Ovary (tissue), 3 donors: ENCODE measurements around the gene CPED1.

ENCODE experiments used
- CTCF ChIP-seq, 3 donors: fragments of 450-650 bp in 2 of 3; fragments of 200-600 bp in 1 of 3; IDR thresholded peaks; one replicate each; pipeline versions ENCODE4 v1.5.1 to v1.8.0; 2016 to 2022; ENCODE audit warnings: antibody characterized with exemption in 3 of 3, mild to moderate bottlenecking in 1 of 3
- EP300 ChIP-seq: sonication (generic); formaldehyde crosslinking; IDR thresholded peaks from one replicate; pipeline ENCODE4 v1.6.1; 2017; ENCODE audit warnings: antibody characterized with exemption
- POLR2A ChIP-seq: fragments of 450-650 bp; IDR thresholded peaks from one replicate; pipeline ENCODE4 v1.6.1; 2017; ENCODE audit warnings: antibody characterized with exemption, mild to moderate bottlenecking, moderate library complexity
- donor health status: DM: no; HTN: no; CAD: no.

GRCh38 chr7:121282129-121282528, 293.6 kb downstream of the CPED1 start:
- no peak for TF ChIP-seq POLR2A
- TF ChIP-seq CTCF (IDR thresholded peaks at IDR 0.05) = no peak
- TF ChIP-seq EP300 = no peak
